RPMI7951 (cell line): ENCODE data around the gene SCIN. TPM values are rescaled to one million over a fixed set of nuclear protein-coding genes. Genes with fewer than 3 reads are reported as not detected.
"Not testable (repeated sequence)": the region's sequence is repeated elsewhere in the genome, so short reads cannot be mapped to it uniquely, and the experiment has no call there.

Experiments used
- DNase-seq: peaks from one replicate; pipeline ENCODE4 v3.0.0-alpha.2; 2012; ENCODE audit warnings: low read depth
- total RNA-seq: library from RNA; depleted of rRNA; stranded (reverse); fragments of >200 nt; shearing (Covaris generic); gene quantifications from 2 replicates; pipeline ENCODE4 v1.2.3, GENCODE V29; 2014; rRNA removed

SCIN gene
- not detected in 2 replicates for total RNA-seq

DNA sequence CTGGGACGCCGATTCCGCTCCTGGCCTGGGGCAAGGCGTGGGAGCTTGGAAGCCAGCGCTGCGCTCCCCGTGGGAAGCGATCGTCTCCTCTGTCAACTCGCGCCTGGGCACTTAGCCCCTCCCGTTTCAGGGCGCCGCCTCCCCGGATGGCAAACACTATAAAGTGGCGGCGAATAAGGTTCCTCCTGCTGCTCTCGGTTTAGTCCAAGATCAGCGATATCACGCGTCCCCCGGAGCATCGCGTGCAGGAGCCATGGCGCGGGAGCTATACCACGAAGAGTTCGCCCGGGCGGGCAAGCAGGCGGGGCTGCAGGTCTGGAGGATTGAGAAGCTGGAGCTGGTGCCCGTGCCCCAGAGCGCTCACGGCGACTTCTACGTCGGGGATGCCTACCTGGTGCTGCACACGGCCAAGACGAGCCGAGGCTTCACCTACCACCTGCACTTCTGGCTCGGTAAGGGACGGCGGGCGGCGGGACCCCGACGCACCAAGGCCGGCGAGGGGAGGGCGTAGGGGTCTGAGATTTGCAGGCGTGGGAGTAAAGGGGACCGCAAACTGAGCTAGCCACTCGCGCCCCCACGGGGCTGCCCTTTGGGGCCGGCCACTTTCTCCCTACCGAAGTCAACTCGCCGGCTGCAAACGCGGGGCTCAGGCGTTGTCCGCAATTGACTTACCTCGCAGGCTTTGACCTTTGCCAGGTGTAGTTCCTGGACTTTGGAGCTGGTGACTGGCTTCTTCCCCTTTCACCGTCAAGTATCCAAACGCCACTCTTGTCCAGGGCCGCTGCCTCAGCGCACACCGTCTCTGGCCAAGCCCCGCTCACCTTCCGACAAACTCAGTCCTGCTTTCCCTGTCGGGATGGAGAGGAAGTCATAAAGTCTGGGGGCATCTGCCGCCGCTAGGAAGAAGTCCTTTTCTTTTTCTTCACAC, at the start of gene SCIN:
SCIN (plus strand) TSS at position 187 of the 928 bp plus-strand sequence; CDS start at position 254, 67 bp downstream.
- no peak for DNase-seq

- DNase-seq = peak; percentile 50
Measured at GRCh38 chr7:12524794-12525386, 45.6 kb upstream of the SCIN start.

- DNase-seq = not testable (repeated sequence)
Measured at GRCh38 chr7:12526693-12527092, 43.8 kb upstream of the SCIN start.

- DNase-seq = not testable (repeated sequence)
Measured at GRCh38 chr7:12527670-12528069, 42.9 kb upstream of the SCIN start.

DNA sequence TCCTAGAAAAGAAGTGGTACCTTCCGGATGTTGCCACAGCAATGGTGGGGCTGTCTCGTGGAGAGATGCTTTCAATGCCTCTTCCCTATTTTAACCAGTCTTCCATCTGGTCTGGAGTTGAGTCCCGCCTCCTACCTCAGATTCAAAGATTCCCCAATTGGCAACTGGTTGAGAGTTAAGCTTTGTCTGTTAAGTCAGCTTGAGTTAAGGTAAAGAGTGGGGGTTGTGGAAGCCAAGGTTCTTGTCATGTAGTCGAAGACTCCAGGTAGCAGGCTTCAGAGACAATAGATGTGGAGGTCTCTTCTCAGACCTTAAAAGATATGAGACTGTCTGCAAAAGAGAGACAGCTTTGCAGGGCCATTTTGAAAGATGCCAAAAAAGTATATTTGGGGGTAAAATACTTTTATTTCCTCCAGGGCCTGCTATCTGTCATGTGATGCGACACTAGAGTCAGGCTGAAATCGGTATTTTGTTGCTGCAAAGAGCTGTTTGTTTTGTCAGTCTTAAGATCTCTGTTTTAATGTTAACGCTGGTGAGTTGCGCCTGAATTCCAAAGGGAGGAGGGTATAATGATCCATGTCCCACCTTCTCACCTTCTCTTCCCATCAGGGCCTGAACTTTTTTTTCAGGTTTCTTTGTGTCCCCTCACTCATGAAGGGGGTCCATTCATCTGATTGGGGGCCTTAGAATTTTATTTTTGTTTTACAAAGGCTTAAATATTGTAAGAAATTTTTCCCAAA, 40.4 kb upstream of the SCIN start:
- DNase-seq = no peak

DNA sequence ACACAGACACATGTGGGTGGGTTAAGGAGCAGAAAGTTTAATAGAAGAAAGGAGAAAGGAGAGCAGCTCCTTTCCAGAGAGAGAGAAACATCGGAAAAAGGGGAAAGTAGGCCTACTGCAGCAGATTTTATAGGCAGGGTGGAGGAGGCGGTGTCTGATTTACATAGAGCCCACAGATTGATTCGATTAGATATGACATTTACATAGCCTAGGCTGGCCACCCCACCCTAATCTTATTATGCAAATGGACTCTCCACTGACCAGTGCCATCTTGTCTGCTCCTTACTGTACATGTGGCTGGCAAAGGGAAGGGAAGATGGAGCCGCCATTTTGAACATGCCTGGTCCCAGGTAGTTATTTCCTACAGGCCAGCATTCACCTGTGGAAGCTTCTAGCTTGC, 38.7 kb upstream of the SCIN start:
- no peak for DNase-seq

- DNase-seq = no peak
Measured at GRCh38 chr7:12534046-12534445, 36.5 kb upstream of the SCIN start.

GRCh38 chr7:12539681-12540080, 30.8 kb upstream of the SCIN start:
- no peak for DNase-seq

- no peak for DNase-seq
Measured at GRCh38 chr7:12540850-12541249, 29.7 kb upstream of the SCIN start.

- no peak for DNase-seq
Measured at GRCh38 chr7:12543586-12543985, 26.9 kb upstream of the SCIN start.

- no peak for DNase-seq
Measured at GRCh38 chr7:12549106-12549505, 21.4 kb upstream of the SCIN start.

GRCh38 chr7:12550956-12551355, 19.6 kb upstream of the SCIN start:
- no peak for DNase-seq

- no peak for DNase-seq
Measured at GRCh38 chr7:12552876-12553275, 17.6 kb upstream of the SCIN start.

DNA sequence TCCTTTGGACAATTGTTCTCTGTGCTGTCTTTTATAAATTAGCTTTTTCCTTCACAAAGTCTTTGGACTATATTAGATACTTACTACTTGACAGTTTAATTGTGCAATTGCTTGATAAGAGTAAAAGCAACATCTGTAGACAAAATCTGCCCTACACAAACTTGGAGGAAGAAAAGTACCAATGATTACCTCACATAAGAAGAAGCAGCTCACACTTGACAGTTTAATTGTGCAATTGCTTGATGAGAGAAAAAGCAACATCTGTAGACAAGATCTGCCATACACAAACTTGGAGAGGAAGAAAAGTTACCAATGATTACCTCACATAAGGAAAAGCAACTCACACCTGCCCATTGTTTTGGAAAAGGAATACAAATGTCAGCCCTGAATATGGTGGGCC, 17.1 kb upstream of the SCIN start:
- no peak for DNase-seq

DNA sequence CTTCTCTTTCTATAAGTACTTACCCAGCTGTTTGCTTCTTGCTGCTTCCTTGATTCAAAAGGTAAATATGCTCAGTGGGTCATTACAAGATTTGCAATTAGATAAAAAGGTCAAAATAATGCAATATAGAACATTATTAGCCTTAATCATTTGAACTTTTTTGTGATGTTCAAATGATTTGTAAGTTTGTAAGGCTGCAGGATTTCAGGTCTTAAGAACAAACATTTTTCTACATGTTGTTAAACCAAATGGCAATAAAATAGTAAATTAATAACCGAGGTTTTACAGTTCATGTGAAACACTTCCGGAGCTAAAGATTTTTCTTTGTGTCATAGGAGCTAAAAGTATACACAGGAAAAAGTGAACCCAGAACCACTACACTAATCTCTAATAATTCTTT, 16.2 kb upstream of the SCIN start:
- DNase-seq = no peak

DNA sequence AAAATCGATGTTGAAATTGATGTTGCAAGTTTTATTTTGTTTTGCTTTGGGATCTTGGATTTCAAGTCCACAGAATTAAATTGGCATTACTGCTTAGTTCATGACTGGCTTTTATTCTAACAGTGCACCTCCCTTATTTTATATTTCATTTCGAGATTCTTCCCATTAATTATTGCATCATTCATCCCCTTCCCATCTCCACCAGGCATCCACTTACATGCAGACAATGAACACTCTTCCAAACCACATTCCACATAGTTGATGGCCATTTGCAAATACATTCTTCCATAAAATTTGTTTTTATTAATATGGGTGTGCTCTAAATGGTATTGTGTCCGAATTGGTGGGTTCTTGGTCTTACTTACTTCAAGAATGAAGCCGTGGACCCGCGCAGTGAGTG, 15.6 kb upstream of the SCIN start:
- no peak for DNase-seq

GRCh38 chr7:12555695-12556094, 14.8 kb upstream of the SCIN start:
- DNase-seq = not testable (repeated sequence)

- DNase-seq = not testable (repeated sequence)
Measured at GRCh38 chr7:12556139-12556792, 14.3 kb upstream of the SCIN start.

DNA sequence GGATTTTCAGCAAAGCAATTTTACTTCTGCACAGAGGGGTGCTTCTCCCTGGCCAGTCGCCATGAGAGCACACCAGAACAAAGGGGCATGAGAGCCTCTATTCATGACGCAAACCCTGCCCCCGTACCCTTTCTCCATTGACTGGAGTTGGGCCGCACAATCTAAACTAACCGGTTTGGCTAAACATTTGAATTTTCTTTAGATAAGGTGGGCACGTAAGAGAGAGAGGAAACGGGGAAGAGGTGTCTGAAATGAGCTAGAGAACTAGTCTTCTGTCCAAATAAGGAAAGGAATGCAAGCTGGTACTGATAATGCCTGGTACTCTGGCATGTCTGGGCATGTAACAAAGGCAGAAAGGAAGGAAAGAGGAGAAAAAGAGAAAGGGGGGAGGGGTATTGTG, 13.2 kb upstream of the SCIN start:
- no peak for DNase-seq

GRCh38 chr7:12564996-12565764, 5.3 kb upstream of the SCIN start:
- no peak for DNase-seq

DNA sequence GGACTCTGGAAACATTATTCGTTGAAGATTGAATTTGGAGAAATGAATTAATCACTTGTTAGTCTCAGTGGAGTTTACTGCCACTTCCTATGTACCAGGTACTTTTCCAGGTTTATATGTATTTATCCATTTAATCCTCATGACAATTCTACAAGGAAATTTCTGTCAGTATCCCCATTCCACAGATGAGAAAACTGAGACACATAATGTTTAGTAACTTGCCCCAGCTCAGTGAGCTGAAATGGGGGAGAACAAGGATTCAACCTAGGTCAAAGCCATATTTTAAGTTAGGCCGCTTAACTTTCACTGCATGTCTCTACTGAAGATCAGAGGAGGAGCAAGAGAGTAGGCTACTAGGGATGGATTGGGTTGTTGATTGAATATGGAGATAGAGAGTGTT, 4.6 kb upstream of the SCIN start:
- DNase-seq = no peak
